Panc1 (cell line): ENCODE results near the gene FLRT1. TPM values are rescaled to one million over a fixed set of nuclear protein-coding genes. Genes with fewer than 3 reads are reported as not detected.

Experiments
- ATAC-seq: fragments of 200-7000 bp; cut with Tn5 transposase; 2 replicates; pipeline ENCODE4 v1.9.1; 2020; ENCODE audit warnings: mild to moderate bottlenecking, moderate library complexity
- BruUV-seq: library from RNA; stranded (reverse); fragments of 400-500 nt; replicated peaks from 2 replicates; lab custom pipeline; 2021; lab: Mats Ljungman, UMichigan
- CTCF ChIA-PET: fragments of 300-600 bp; sonication (Branson Sonifier 250); formaldehyde crosslinking; loops from one replicate; lab custom pipeline; 2022; ENCODE audit warnings: antibody characterized with exemption; lab: Charles Lee
- POLR2A ChIA-PET: fragments of 300-600 bp; sonication (Branson Sonifier 250); formaldehyde crosslinking; loops from one replicate; lab custom pipeline; 2022; ENCODE audit warnings: antibody characterized with exemption; lab: Charles Lee
- DNase-seq: peaks from one replicate; pipeline ENCODE4 v3.0.0-alpha.2; 2010; ENCODE audit warnings: low read depth, low spot score
- H3K27ac ChIP-seq: 2 replicates; pipeline ENCODE4 v1.5.1; 2011; ENCODE audit warnings: mild to moderate bottlenecking, low read length, inconsistent platforms
- H3K27me3 ChIP-seq: fragments of 200-500 bp; sonication (Bioruptor generic); 2 replicates; pipeline ENCODE4 v1.6.0; 2014; ENCODE audit warnings: low read length, inconsistent platforms; ENCODE audit not compliant: control insufficient read depth, insufficient read depth
- H3K36me3 ChIP-seq: fragments of 200-500 bp; sonication (Bioruptor generic); 2 replicates; pipeline ENCODE4 v1.5.1; 2014; ENCODE audit warnings: inconsistent platforms, mild to moderate bottlenecking, low read length, moderate library complexity; ENCODE audit not compliant: control insufficient read depth, insufficient read depth
- H3K4me1 ChIP-seq: 2 replicates; pipeline ENCODE4 v1.5.1; 2011; ENCODE audit warnings: inconsistent platforms, mild to moderate bottlenecking, low read length, moderate library complexity; ENCODE audit not compliant: control insufficient read depth, insufficient read depth
- H3K4me3 ChIP-seq, 2 experiments: 2 replicates each; pipeline ENCODE4 v1.5.1; 2011 to 2012; ENCODE audit warnings: low read depth in 2 of 2, low read length in 2 of 2, mild to moderate bottlenecking in 2 of 2, inconsistent platforms in 1 of 2, moderate library complexity in 1 of 2
- H3K9me3 ChIP-seq: fragments of 200-500 bp; sonication (Bioruptor generic); 2 replicates; pipeline ENCODE4 v1.5.1; 2014; ENCODE audit warnings: low read depth, mild to moderate bottlenecking, inconsistent platforms, low read length, moderate library complexity; ENCODE audit not compliant: control insufficient read depth, insufficient read depth
- CTCF ChIP-seq: fragments of 450-650 bp; IDR thresholded peaks from 2 replicates; pipeline ENCODE4 v1.5.1; 2017; ENCODE audit warnings: mild to moderate bottlenecking
- REST ChIP-seq, 2 experiments: IDR thresholded peaks; 2 replicates each; pipeline ENCODE4 v1.6.1; 2011 to 2012; ENCODE audit warnings: low read depth in 2 of 2, control low read depth in 1 of 2, low read length in 1 of 2, mild to moderate bottlenecking in 1 of 2, moderate library complexity in 1 of 2; ENCODE audit not compliant: insufficient read depth in 1 of 2
- SIN3A ChIP-seq: IDR thresholded peaks from 2 replicates; pipeline ENCODE4 v1.6.1; 2012; ENCODE audit warnings: low read depth, mild to moderate bottlenecking, low read length, moderate library complexity, borderline replicate concordance; ENCODE audit not compliant: insufficient read depth
- TCF7L2 ChIP-seq: IDR thresholded peaks from 2 replicates; pipeline ENCODE4 v1.6.1; 2011; ENCODE audit warnings: mild to moderate bottlenecking, low read depth, low read length, inconsistent platforms
- in situ Hi-C: cut with HindIII; loops from 2 replicates; pipeline ENCODE4 v1.10.0; 2016; ENCODE audit warnings: low sequenced_read_pairs, low pct_unique_long_range_greater_than_20kb
- intact Hi-C: fragments of 100-400 bp; cut with micrococcal nuclease; formaldehyde crosslinking; loops from one replicate; pipeline ENCODE4 v1.10.0; 2022; ENCODE audit not compliant: unreplicated experiment
- total RNA-seq: library from RNA; stranded (reverse); gene quantifications from one replicate; pipeline ENCODE4 v1.2.1, GENCODE V29; 2021; ENCODE audit not compliant: unreplicated experiment

The FLRT1 gene
- total RNA-seq, 1 experiment from 2014 or later: 0.51 TPM

- CTCF ChIA-PET: interaction anchor here (0.6 to 0.7 kb wide), 2 partner anchors 18 to 165 kb away, joined by 4 to 7 read pairs; no protein-coding TSS in a partner anchor
- intact Hi-C loops: no loop called here
Observed at GRCh38 chr11:64022125-64022784, 13.5 kb upstream of the FLRT1 start.

More at GRCh38 chr11:64022125-64022784, 13.5 kb upstream of the FLRT1 start:
- DNase-seq (no peak), ATAC-seq (no peak)
- no peaks in the 10 kb centered on the region for H3K27me3 ChIP-seq
- no peaks in the 10 kb centered on the region for H3K36me3 ChIP-seq
- POLR2A ChIA-PET: interaction anchor here (0.7 kb wide), 1 partner anchor 11 kb away, joined by 7 read pairs; no protein-coding TSS in a partner anchor
- H3K9me3 ChIP-seq: no peaks in the 10 kb centered on the region
- TF ChIP-seq CTCF (no peak), REST (IDR thresholded peaks at IDR 0.05; ENCODE audit: insufficient read depth in 1 of 2, low read depth in 2 of 2, low read length in 1 of 2) (no peak), SIN3A (no peak), TCF7L2 (no peak)
- no TSS peak for BruUV-seq
- H3K4me1 ChIP-seq: peaks cover 14% of the 10 kb centered on the region
- in situ Hi-C loops: no loop called here
- no peak overlapping the region for H3K4me3 ChIP-seq
- H3K27ac ChIP-seq: no peak overlapping the region
